ENCODE measurements around the gene PIK3R6. TPM values are rescaled to one million over a fixed set of nuclear protein-coding genes. Genes with fewer than 3 reads are reported as not detected.

The PIK3R6 gene
- total and polyA plus RNA-seq, 2 of the 4 experiments (the other 2 are of a cell fraction): not detected

DNA sequence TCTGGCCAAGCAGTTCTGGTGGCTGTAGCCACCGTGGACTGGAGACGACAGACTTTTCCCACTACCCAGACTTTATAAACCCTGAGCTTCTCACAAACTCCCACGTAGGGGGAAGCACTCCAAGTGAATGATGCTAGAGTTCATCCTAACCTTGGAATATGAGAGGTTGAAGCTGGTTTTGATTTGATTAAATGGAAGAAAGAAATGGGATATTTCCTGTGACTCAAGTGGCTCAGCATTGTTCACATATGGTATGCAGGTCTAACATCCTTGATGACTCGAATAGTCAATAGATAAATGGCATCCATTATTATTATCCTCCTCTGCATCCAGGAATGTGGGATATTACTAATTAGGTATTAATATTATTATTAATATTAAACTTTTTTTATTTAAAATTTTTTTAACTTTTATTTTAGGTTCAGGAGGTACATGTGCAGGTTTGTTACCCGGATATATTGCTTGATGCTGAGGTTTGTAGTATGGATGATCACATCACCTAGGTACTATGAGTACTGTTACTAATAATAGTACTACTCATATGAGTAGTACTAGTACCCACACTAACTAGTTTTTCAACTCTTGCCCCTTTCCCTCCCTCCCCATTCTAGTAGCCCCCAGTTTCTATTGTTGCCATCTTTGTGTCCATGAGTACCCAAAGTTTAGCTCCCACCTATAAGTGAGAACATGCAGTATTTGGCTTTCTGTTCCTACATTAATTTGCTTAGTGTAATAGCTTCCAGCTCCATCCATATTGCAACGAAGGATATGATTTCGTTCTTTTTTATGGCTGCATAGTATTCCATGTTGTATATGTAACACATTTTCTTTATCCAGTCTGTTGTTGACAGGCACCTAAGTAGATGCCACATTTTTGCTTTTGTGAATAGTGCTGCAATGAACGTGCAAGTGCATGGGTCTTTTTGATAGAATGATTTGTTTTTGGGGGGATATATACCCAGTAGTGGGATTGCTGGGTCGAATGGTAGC is 22.9 kb downstream of the PIK3R6 start:
- ChIA-PET CTCF (no interaction called here), POLR2A (ENCODE audit: unreplicated experiment) (no interaction called here)
- H2BK20ac ChIP-seq (ENCODE audit: low read depth, low read length): no peak overlapping the region
- no peak overlapping the region for H4K5ac ChIP-seq (ENCODE audit: low read depth, low read length)
- H4K8ac ChIP-seq (ENCODE audit: low read depth in 2 of 2, low read length in 2 of 2): no peak overlapping the region
- H3K27me3 ChIP-seq (ENCODE audit: control insufficient read depth, insufficient read depth, low read length): no peaks in the 10 kb centered on the region
- intact Hi-C loops (cut with micrococcal nuclease): no loop called here
- no peak overlapping the region for H3K27ac ChIP-seq (ENCODE audit: insufficient read depth, low read length)
- no peak for ATAC-seq (ENCODE audit: low read depth)
- no peaks in the 10 kb centered on the region for H4K20me1 ChIP-seq (ENCODE audit: insufficient read depth, low read length)
- H2AK5ac ChIP-seq (ENCODE audit: low read depth, low read length): no peak overlapping the region
- H3K4me3 ChIP-seq (ENCODE audit: insufficient read depth, low read depth, low read length): no peak overlapping the region
- H4K91ac ChIP-seq (ENCODE audit: insufficient read depth, low read depth, low read length): no peak overlapping the region
- H3K79me1 ChIP-seq (ENCODE audit: low read depth in 1 of 2, low read length in 2 of 2): no peaks in the 10 kb centered on the region
- H3K9me3 ChIP-seq (ENCODE audit: control insufficient read depth, insufficient read depth, low read length): no peaks in the 10 kb centered on the region
- dilution Hi-C loops (cut with HindIII; ENCODE audit: low sequenced_read_pairs, unreplicated experiment): no loop called here
- no peak overlapping the region for H2BK5ac ChIP-seq (ENCODE audit: low read depth, low read length, poor library complexity, severe bottlenecking)
- H3K18ac ChIP-seq (ENCODE audit: low read depth, low read length): no peak overlapping the region
- no peak overlapping the region for H2BK15ac ChIP-seq (ENCODE audit: low read depth, low read length)
- no peak overlapping the region for H3K23ac ChIP-seq (ENCODE audit: low read depth, low read length)
- no peak overlapping the region for H3K4me2 ChIP-seq (ENCODE audit: low read depth, low read length)
- H3K36me3 ChIP-seq (ENCODE audit: control insufficient read depth, insufficient read depth, low read length): no peaks in the 10 kb centered on the region
- H3K14ac ChIP-seq (replicated peaks; ENCODE audit: low read depth, low read length): no peak overlapping the region
- no peak overlapping the region for H2BK120ac ChIP-seq (ENCODE audit: low read depth, low read length)
- no CpG with 5 or more reads among the region's 9 CpGs for WGBS, 2 experiments (ENCODE audit: extremely low coverage in 2 of 2, insufficient read length in 1 of 2)
- BruUV-seq (replicated peaks): no TSS peak
- H3K9ac ChIP-seq (ENCODE audit: low read depth, low read length): no peak overlapping the region
- no peaks in the 10 kb centered on the region for H3K9me1 ChIP-seq (ENCODE audit: insufficient read depth, low read length)
- H3K4ac ChIP-seq (ENCODE audit: low read depth, low read length): no peak overlapping the region
- no peak overlapping the region for H2AFZ ChIP-seq (replicated peaks; ENCODE audit: low read length, poor library complexity)
- no peak overlapping the region for H2AK9ac ChIP-seq (replicated peaks; ENCODE audit: low read depth, low read length, poor library complexity)
- no peak for DNase-seq
- in situ Hi-C loops (cut with MboI; ENCODE audit: low sequenced_read_pairs): no loop called here
- H3K4me1 ChIP-seq (ENCODE audit: control insufficient read depth, insufficient read depth, low read length): no peaks in the 10 kb centered on the region
- H3K56ac ChIP-seq (ENCODE audit: extremely low read depth, insufficient read depth, low read length): no peak overlapping the region
- TF ChIP-seq RCOR1 (IDR thresholded peaks at IDR 0.05; ENCODE audit: insufficient replicate concordance, low read length) (no peak), MXI1 (IDR thresholded peaks at IDR 0.05; ENCODE audit: borderline replicate concordance, low read depth, low read length) (no peak), SMC3 (IDR thresholded peaks at IDR 0.05; ENCODE audit: low read depth, low read length) (no peak), CHD1 (IDR thresholded peaks at IDR 0.05; ENCODE audit: low read depth, low read length) (no peak), BHLHE40 (IDR thresholded peaks at IDR 0.05; ENCODE audit: low read depth, low read length) (no peak), NFE2L2 (IDR thresholded peaks at IDR 0.05; ENCODE audit: low read depth, low read length) (no peak), RAD21 (IDR thresholded peaks at IDR 0.05; ENCODE audit: low read length) (no peak), USF2 (IDR thresholded peaks at IDR 0.05; ENCODE audit: low read depth, low read length) (no peak), POLR2A (IDR thresholded peaks at IDR 0.05; ENCODE audit: low read depth, low read length) (no peak), CEBPB (IDR thresholded peaks at IDR 0.05; ENCODE audit: low read depth, low read length) (no peak), FOS (IDR thresholded peaks at IDR 0.05; ENCODE audit: low read depth, low read length) (no peak), RFX5 (IDR thresholded peaks at IDR 0.05; ENCODE audit: low read depth, low read length) (no peak), MAZ (IDR thresholded peaks at IDR 0.05; ENCODE audit: borderline replicate concordance, low read depth, low read length) (no peak)
- TF ChIP-seq, protein P1, sequence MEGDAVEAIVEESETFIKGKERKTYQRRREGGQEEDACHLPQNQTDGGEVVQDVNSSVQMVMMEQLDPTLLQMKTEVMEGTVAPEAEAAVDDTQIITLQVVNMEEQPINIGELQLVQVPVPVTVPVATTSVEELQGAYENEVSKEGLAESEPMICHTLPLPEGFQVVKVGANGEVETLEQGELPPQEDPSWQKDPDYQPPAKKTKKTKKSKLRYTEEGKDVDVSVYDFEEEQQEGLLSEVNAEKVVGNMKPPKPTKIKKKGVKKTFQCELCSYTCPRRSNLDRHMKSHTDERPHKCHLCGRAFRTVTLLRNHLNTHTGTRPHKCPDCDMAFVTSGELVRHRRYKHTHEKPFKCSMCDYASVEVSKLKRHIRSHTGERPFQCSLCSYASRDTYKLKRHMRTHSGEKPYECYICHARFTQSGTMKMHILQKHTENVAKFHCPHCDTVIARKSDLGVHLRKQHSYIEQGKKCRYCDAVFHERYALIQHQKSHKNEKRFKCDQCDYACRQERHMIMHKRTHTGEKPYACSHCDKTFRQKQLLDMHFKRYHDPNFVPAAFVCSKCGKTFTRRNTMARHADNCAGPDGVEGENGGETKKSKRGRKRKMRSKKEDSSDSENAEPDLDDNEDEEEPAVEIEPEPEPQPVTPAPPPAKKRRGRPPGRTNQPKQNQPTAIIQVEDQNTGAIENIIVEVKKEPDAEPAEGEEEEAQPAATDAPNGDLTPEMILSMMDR (conservative IDR thresholded peaks at IDR 0.05; ENCODE audit: low read depth, low read length): no peak
- TF ChIP-seq, protein P2, sequence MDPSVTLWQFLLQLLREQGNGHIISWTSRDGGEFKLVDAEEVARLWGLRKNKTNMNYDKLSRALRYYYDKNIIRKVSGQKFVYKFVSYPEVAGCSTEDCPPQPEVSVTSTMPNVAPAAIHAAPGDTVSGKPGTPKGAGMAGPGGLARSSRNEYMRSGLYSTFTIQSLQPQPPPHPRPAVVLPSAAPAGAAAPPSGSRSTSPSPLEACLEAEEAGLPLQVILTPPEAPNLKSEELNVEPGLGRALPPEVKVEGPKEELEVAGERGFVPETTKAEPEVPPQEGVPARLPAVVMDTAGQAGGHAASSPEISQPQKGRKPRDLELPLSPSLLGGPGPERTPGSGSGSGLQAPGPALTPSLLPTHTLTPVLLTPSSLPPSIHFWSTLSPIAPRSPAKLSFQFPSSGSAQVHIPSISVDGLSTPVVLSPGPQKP (IDR thresholded peaks at IDR 0.05; ENCODE audit: borderline replicate concordance, low read depth, low read length): no peak
